B cell (primary cell): ENCODE results near the gene PCDH9. TPM values are rescaled to one million over a fixed set of nuclear protein-coding genes. Genes with fewer than 3 reads are reported as not detected.

ENCODE experiments used
- ATAC-seq: fragments of 200-7000 bp; cut with Tn5 transposase; one replicate; pipeline ENCODE4 v1.10.0; 2021; ENCODE audit warnings: low read depth, mild to moderate bottlenecking, moderate number of reproducible peaks, moderate library complexity
- CTCF ChIA-PET: fragments of 350-600 bp; sonication (Branson Sonifier 250); formaldehyde crosslinking; loops from one replicate; lab custom pipeline; 2021; ENCODE audit warnings: antibody characterized with exemption, inconsistent platforms; lab: Charles Lee
- POLR2A ChIA-PET: fragments of 350-600 bp; sonication (Branson Sonifier 250); formaldehyde crosslinking; loops from one replicate; lab custom pipeline; 2021; ENCODE audit warnings: antibody characterized with exemption; lab: Charles Lee
- DNase-seq: peaks from one replicate; pipeline ENCODE4 v3.0.0; 2013
- H2AFZ ChIP-seq: 2 replicates; pipeline ENCODE4 v1.6.1; 2012; ENCODE audit warnings: mild to moderate bottlenecking, low read depth, low read length; ENCODE audit not compliant: insufficient read depth, poor library complexity, severe bottlenecking
- H3K27ac ChIP-seq, 2 donors: 1 replicate in 1 of 2; 2 replicates in 1 of 2; pipeline ENCODE4 v1.5.1; 2012 to 2013; ENCODE audit warnings: low read length in 2 of 2, mild to moderate bottlenecking in 2 of 2, moderate library complexity in 1 of 2
- H3K27me3 ChIP-seq, 4 experiments: fragments of 200-600 bp in 1 of 4; sonication (generic) in 1 of 4; replicated peaks in 1 of 4; 1 replicate in 2 of 4; 2 replicates in 2 of 4; pipeline versions ENCODE4 v1.6.1 to v1.7.0; 2013 to 2016; ENCODE audit warnings: low read length in 3 of 4, mild to moderate bottlenecking in 2 of 4, mixed read lengths in 1 of 4, moderate library complexity in 1 of 4; ENCODE audit not compliant: insufficient read depth in 4 of 4, control insufficient read depth in 3 of 4; ENCODE audit errors: control extremely low read depth in 1 of 4
- H3K36me3 ChIP-seq, 2 experiments: replicated peaks in 1 of 2; 1 replicate in 1 of 2; 2 replicates in 1 of 2; pipeline versions ENCODE4 v1.6.1 to v1.7.1; 2013; ENCODE audit warnings: low read length in 1 of 2; ENCODE audit not compliant: insufficient read depth in 2 of 2, control insufficient read depth in 1 of 2; ENCODE audit errors: control extremely low read depth in 1 of 2, extremely low read depth in 1 of 2
- H3K4me1 ChIP-seq, 2 donors: fragments of 200-600 bp in 1 of 2; sonication (generic) in 1 of 2; 1 replicate in 1 of 2; 2 replicates in 1 of 2; pipeline versions ENCODE4 v1.5.1 to v1.6.1; 2013 to 2017; ENCODE audit warnings: low read length in 2 of 2; ENCODE audit not compliant: control insufficient read depth in 2 of 2, insufficient read depth in 2 of 2
- H3K4me2 ChIP-seq: replicated peaks from 2 replicates; pipeline ENCODE3; 2012; ENCODE audit warnings: mild to moderate bottlenecking, low read depth, low read length; ENCODE audit not compliant: poor library complexity, severe bottlenecking
- H3K4me3 ChIP-seq, 5 experiments: fragments of 200-600 bp in 1 of 5; sonication (generic) in 1 of 5; 1 replicate in 3 of 5; 2 replicates in 2 of 5; pipeline versions ENCODE4 v1.5.1 to v1.7.0; 2011 to 2016; ENCODE audit warnings: low read length in 4 of 5, mild to moderate bottlenecking in 4 of 5, low read depth in 2 of 5, control low read depth in 1 of 5, moderate library complexity in 1 of 5; ENCODE audit not compliant: insufficient read depth in 1 of 5; ENCODE audit errors: control extremely low read depth in 1 of 5, extremely low read depth in 1 of 5
- H3K79me2 ChIP-seq: fragments of 200-600 bp; sonication (generic); one replicate; pipeline ENCODE4 v1.6.0; 2016; ENCODE audit warnings: low read length; ENCODE audit not compliant: control insufficient read depth, insufficient read depth
- H3K9ac ChIP-seq: fragments of 200-600 bp; sonication (generic); 2 replicates; pipeline ENCODE4 v1.6.1; 2017; ENCODE audit warnings: mild to moderate bottlenecking, low read length, moderate library complexity
- H3K9me3 ChIP-seq, 3 donors: one replicate each; pipeline versions ENCODE4 v1.6.1 to v1.7.1; 2013; ENCODE audit warnings: low read length in 2 of 3; ENCODE audit not compliant: control insufficient read depth in 2 of 3, insufficient read depth in 1 of 3; ENCODE audit errors: control extremely low read depth in 1 of 3
- H4K20me1 ChIP-seq: 2 replicates; pipeline ENCODE4 v1.6.0; 2012; ENCODE audit warnings: mild to moderate bottlenecking, low read length; ENCODE audit not compliant: insufficient read depth, control insufficient read depth, poor library complexity, severe bottlenecking
- H3K27ac Mint-ChIP-seq: one replicate; pipeline ENCODE4 v1.8.0; 2021; ENCODE audit warnings: mixed read lengths
- H3K27me3 Mint-ChIP-seq: one replicate; pipeline ENCODE4 v1.8.0; 2021; ENCODE audit warnings: mixed read lengths
- H3K4me1 Mint-ChIP-seq: one replicate; pipeline ENCODE4 v1.8.0; 2021; ENCODE audit warnings: mixed read lengths
- H3K4me3 Mint-ChIP-seq: one replicate; pipeline ENCODE4 v1.8.0; 2021; ENCODE audit warnings: mixed read lengths
- H3K9me3 Mint-ChIP-seq: one replicate; pipeline ENCODE4 v1.8.0; 2022; ENCODE audit warnings: mixed read lengths; ENCODE audit not compliant: insufficient read depth
- CTCF ChIP-seq: fragments of 200-600 bp; IDR thresholded peaks from one replicate; pipeline ENCODE4 v1.8.0; 2022; ENCODE audit warnings: antibody characterized with exemption, mild to moderate bottlenecking
- EZH2 ChIP-seq: IDR thresholded peaks from 2 replicates; pipeline ENCODE4 v1.6.1; 2012; ENCODE audit warnings: borderline replicate concordance, low read depth, mild to moderate bottlenecking, moderate library complexity, low read length; ENCODE audit not compliant: insufficient read depth, poor library complexity, severe bottlenecking
- WGBS: methylation state at CpG from one replicate; pipeline ENCODE4 v1.1.5; 2013; ENCODE audit warnings: missing lambda C conversion rate; ENCODE audit not compliant: insufficient coverage; 5-methylcytosine and 5-hydroxymethylcytosine counted together
- intact Hi-C: fragments of 100-400 bp; cut with micrococcal nuclease; formaldehyde crosslinking; loops from one replicate; pipeline ENCODE4 v1.10.0; 2022
- polyA plus RNA-seq: library from polyadenylated mRNA; depleted of rRNA; stranded (reverse); fragments of >200 nt; gene quantifications from 2 replicates; pipeline ENCODE4 v1.2.3, GENCODE V29; 2012
- total RNA-seq, 2 donors: library from RNA; stranded (reverse); fragments of 120-200 nt in 1 of 2; gene quantifications; 1 replicate in 1 of 2; 2 replicates in 1 of 2; pipeline versions ENCODE4 v1.2.3 to v1.2.4, GENCODE V29; 2013 to 2022

Gene PCDH9
- total and polyA plus RNA-seq, 2 donors (not counting 1 experiment from before 2014, with no cell fraction given) = 13.1 to 21.8 TPM

- Histone ChIP-seq H3K4me3 (no peak overlapping the region), H3K79me2 (no peaks in the 10 kb centered on the region), H3K4me1 (no peaks in the 10 kb centered on the region), H3K4me2 (no peak overlapping the region), H3K27ac (no peak overlapping the region), H4K20me1 (no peaks in the 10 kb centered on the region), H3K27me3 (no peaks in the 10 kb centered on the region), H3K9ac (no peak overlapping the region), H2AFZ (no peak overlapping the region), H3K9me3 (no peaks in the 10 kb centered on the region), H3K36me3 (no peaks in the 10 kb centered on the region)
- Mint-ChIP-seq H3K27me3 (no peaks in the 10 kb centered on the region), H3K4me3 (no peak overlapping the region), H3K4me1 (peaks cover 4% of the 10 kb centered on the region), H3K27ac (no peak overlapping the region), H3K9me3 (no peaks in the 10 kb centered on the region)
- no peak for DNase-seq
- 92% methylated on average over 1 of the region's 1 CpG for WGBS
- POLR2A ChIA-PET = no interaction called here
- intact Hi-C loops = no loop called here
- no peak for ATAC-seq
- CTCF ChIA-PET = no interaction called here
- no peak for TF ChIP-seq CTCF
- no peak for TF ChIP-seq EZH2
These were observed 146.1 kb downstream of the PCDH9 start for GRCh38 chr13:67084066-67084465.

GRCh38 chr13:67083519-67083918, 146.6 kb downstream of the PCDH9 start:
- DNase-seq = no peak
- ChIA-PET POLR2A (no interaction called here), CTCF (no interaction called here)
- 94% methylated on average over 2 of the region's 2 CpGs for WGBS
- no peak for TF ChIP-seq CTCF
- TF ChIP-seq EZH2 = no peak
- Histone ChIP-seq H4K20me1 (no peaks in the 10 kb centered on the region), H3K4me1 (no peaks in the 10 kb centered on the region), H3K4me2 (no peak overlapping the region), H3K36me3 (no peaks in the 10 kb centered on the region), H3K79me2 (no peaks in the 10 kb centered on the region), H3K9me3 (no peaks in the 10 kb centered on the region), H3K9ac (no peak overlapping the region), H3K4me3 (no peak overlapping the region), H3K27me3 (no peaks in the 10 kb centered on the region), H3K27ac (no peak overlapping the region), H2AFZ (no peak overlapping the region)
- H3K4me3 Mint-ChIP-seq = no peak overlapping the region
- H3K4me1 Mint-ChIP-seq = peaks cover 4% of the 10 kb centered on the region
- no peak for ATAC-seq
- intact Hi-C loops = no loop called here
- no peak overlapping the region for H3K27ac Mint-ChIP-seq
- no peaks in the 10 kb centered on the region for H3K9me3 Mint-ChIP-seq
- H3K27me3 Mint-ChIP-seq = no peaks in the 10 kb centered on the region
